Left ventricle myocardium inferior (tissue), 1 donor: Measurements from ENCODE around the gene OSBPL5. TPM values are rescaled to one million over a fixed set of nuclear protein-coding genes. Genes with fewer than 3 reads are reported as not detected.

ENCODE experiments used
- DNase-seq: peaks from one replicate; pipeline ENCODE4 v3.0.0-alpha.2; 2020
- H3K27ac ChIP-seq: fragments of 200-600 bp; replicated peaks from 2 replicates; pipeline ENCODE4 v1.8.0; 2021
- H3K27me3 ChIP-seq: fragments of 200-600 bp; 2 replicates; pipeline ENCODE4 v1.8.0; 2021; ENCODE audit warnings: low read depth
- H3K36me3 ChIP-seq: fragments of 200-600 bp; 2 replicates; pipeline ENCODE4 v1.8.0; 2021
- H3K4me1 ChIP-seq: fragments of 200-600 bp; 2 replicates; pipeline ENCODE4 v1.8.0; 2021
- H3K4me3 ChIP-seq: fragments of 200-600 bp; 2 replicates; pipeline ENCODE4 v1.8.0; 2021; ENCODE audit warnings: mild to moderate bottlenecking, moderate library complexity
- H3K9me3 ChIP-seq: fragments of 200-600 bp; replicated peaks from 2 replicates; pipeline ENCODE4 v1.8.0; 2021
- intact Hi-C: fragments of 100-400 bp; cut with micrococcal nuclease; formaldehyde crosslinking; loops from one replicate; pipeline ENCODE4 v1.11.0; 2022
- total RNA-seq: library from RNA; stranded (reverse); fragmentation: NEBNext Ultra II Directional; extraction: Animal tissue kit (Norgen Biotek cat#: 25700); gene quantifications from one replicate; pipeline ENCODE4 v1.2.1, GENCODE V29; 2021
- TF ChIP-seq, protein P1 (sequence below): fragments of 200-600 bp; IDR thresholded peaks from 2 replicates; pipeline ENCODE4 v1.8.0; 2021; ENCODE audit warnings: antibody characterized with exemption, mild to moderate bottlenecking, borderline replicate concordance
- donor health status: DM: no; HTN: yes; CAD: no; lungs with severe emphysema.

Gene OSBPL5
- total RNA-seq, 1 donor from 2014 or later, result 11.4 TPM

DNA sequence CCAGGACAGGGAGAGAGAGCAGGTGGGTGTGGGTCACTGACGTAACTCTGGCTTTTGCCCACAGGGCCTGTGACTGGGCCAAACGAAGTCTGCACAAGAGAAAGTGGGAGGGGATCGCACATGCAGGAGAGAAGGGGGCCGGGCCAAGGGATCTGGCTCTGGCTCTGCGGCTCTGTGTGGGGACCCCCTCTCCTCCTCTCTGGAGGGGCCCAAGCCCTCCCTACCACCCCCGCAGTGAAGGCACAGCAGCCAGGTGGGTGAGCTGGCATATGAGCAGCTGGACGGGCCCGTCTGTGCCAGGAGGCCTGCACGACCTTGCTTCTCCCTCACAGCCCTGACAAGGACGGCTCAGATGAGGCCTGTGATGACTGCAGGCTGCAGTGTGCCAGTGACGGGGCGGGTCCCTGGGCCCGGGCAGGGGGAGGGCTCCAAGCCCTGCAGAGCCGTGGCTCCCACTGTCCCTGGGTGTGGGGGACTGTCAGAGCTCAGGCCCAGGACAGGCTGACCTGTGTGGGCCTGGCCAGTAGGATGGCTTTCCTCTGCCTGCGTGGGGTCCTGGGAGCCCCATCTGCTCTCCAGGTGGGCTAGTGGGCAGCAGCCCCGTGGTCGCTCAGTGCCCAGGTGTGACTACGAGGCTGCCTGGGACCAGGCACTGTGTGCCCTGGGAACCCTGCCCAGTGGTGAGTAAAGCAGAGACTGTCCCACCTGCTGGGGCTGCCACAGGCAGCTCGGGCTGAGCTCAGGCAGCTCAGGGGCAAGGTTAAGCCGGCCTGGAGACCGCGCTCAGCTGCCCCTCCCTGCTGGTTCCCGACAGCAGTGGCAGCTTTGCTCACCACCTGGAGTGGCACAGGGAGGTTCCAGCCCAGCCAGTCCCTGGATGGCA is 31.3 kb upstream of the OSBPL5 start:
- Histone ChIP-seq H3K27ac (no peak overlapping the region), H3K4me1 (peaks cover 10% of the 10 kb centered on the region), H3K9me3 (no peaks in the 10 kb centered on the region), H3K36me3 (no peaks in the 10 kb centered on the region), H3K27me3 (peaks cover 44% of the 10 kb centered on the region), H3K4me3 (no peak overlapping the region)
- DNase-seq, result no peak
- intact Hi-C loops, result no loop called here
- TF ChIP-seq, protein P1, sequence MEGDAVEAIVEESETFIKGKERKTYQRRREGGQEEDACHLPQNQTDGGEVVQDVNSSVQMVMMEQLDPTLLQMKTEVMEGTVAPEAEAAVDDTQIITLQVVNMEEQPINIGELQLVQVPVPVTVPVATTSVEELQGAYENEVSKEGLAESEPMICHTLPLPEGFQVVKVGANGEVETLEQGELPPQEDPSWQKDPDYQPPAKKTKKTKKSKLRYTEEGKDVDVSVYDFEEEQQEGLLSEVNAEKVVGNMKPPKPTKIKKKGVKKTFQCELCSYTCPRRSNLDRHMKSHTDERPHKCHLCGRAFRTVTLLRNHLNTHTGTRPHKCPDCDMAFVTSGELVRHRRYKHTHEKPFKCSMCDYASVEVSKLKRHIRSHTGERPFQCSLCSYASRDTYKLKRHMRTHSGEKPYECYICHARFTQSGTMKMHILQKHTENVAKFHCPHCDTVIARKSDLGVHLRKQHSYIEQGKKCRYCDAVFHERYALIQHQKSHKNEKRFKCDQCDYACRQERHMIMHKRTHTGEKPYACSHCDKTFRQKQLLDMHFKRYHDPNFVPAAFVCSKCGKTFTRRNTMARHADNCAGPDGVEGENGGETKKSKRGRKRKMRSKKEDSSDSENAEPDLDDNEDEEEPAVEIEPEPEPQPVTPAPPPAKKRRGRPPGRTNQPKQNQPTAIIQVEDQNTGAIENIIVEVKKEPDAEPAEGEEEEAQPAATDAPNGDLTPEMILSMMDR, result no peak

DNA sequence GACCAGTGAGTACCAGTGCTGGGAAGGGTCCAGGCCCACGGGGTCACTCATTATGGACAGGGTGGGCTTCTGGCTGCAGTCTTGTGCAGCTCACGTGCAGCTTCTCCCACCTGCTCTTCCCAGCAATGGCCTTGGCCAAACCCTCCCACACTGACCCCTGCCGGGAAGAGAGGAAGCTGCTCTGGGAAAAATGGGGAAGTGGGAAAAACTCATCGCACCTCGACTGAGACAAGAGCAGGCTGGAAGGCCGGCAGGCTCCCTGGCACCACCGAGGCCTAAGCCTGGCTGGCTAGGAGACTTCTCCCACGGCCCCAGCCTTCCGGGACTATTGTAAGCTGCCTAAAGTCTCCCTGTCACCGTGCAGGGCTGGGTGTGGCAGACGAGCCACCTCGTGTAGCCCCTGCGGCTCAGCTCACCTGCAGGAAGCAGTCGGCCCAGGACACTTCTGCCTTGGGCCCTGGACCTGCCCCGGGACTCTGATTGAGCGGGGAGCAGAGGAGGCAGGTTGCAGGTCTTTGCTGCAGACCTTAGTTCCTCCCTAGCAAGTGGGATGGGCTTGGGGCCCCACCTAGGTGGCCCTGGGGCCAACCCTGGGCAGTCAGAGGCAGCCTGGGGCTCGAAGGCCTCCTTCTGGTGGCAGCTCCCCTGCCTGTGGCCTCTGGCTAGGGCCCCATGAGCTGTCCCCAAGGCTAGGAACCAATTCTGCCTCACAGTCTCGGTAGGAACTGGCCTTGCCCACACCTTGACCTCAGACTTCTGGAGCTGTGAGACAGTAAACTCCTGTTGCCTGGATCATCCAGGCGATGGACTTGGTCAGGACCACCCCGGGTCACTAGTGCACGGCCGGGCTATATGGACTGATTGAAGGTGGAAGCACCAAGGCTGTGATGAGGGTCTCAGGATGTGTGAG is 30.4 kb upstream of the OSBPL5 start:
- peaks cover 10% of the 10 kb centered on the region for H3K4me1 ChIP-seq
- H3K9me3 ChIP-seq, result no peaks in the 10 kb centered on the region
- no peak overlapping the region for H3K27ac ChIP-seq
- H3K27me3 ChIP-seq, result peaks cover 35% of the 10 kb centered on the region
- no peak overlapping the region for H3K4me3 ChIP-seq
- intact Hi-C loops, result no loop called here
- TF ChIP-seq, protein P1, result peak; percentile 59
- no peaks in the 10 kb centered on the region for H3K36me3 ChIP-seq
- DNase-seq, result no peak

DNA sequence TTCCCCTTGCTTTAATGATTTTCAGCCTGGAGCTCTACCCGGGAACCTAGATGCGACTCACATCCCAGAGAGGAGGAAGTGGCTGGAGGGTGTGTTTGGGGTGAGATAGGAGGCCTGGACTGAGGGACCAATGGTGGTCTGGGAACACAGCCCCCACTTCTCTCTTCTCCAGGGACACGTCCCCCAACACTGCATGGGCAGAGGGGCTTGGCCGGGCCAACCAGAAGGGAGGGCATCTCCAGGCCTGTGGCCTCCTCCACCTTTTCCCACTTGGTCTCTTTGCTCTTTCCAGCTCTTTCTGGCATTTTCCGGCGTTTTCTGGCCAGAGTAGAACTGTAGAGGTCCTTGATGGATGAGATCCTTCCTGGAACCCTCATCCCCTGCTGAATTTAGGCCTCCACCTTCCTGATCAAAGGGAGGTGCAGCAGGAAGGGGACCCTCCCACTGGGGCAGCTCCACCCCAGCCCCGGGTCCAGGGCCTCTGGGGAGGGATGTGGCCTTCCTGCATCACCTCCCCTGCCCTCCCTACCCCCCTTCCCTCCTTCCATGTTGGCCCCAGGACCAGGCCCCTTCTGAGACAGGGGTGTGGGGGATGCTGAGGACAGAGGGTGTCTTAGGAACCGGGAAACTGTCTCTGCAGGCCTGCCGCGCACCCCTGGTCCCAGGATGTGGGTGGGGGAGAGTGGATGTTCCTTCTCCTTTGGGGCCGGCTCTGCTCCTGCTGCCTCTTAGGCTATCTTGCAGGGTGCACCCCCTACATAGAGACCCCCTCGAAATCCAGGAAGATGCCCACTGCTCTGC is 29.1 kb upstream of the OSBPL5 start:
- Histone ChIP-seq H3K27ac (no peak overlapping the region), H3K36me3 (no peaks in the 10 kb centered on the region), H3K9me3 (no peaks in the 10 kb centered on the region), H3K4me3 (no peak overlapping the region), H3K4me1 (peaks cover 10% of the 10 kb centered on the region), H3K27me3 (peaks cover 23% of the 10 kb centered on the region)
- no peak for DNase-seq
- intact Hi-C loops, result no loop called here
- TF ChIP-seq, protein P1, result no peak

DNA sequence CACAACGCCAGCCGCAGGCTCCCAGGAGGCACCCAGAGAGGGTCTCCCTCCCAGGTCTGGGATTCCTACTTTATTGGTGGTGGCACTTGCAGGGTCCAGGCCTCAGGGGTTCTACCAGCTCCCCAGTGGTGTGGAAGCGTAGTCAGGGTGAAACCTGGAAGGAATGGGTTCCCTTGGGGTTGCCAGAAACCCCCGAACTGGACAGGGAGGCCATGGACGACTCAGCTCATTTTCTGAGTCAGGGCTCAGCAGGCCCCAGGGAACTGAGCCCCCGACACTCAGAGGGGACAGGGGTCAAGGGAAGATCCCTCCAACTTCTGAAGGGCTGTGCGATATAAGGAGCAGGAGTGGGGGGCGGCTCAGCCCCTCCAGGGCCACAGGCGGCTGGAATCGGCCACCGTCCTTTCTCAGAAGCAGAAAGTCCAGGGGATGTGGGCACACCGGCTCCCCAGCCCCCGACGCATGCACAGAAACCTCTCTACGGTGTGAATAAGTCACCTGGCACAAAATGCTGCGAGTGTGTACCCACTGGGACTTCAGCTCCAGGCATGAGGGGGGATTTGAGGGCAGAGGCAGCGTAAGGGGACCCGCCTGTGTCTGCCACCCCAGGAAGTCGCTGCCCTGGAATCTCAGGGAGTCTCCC is 28.4 kb upstream of the OSBPL5 start:
- Histone ChIP-seq H3K36me3 (no peaks in the 10 kb centered on the region), H3K4me1 (peaks cover 10% of the 10 kb centered on the region), H3K27ac (no peak overlapping the region), H3K27me3 (peaks cover 17% of the 10 kb centered on the region), H3K4me3 (no peak overlapping the region), H3K9me3 (no peaks in the 10 kb centered on the region)
- TF ChIP-seq, protein P1, result no peak
- intact Hi-C loops, result no loop called here
- DNase-seq, result no peak
